ENCODE data around the gene EPHA1.

- TF ChIP-seq EP300 (IDR thresholded peaks at IDR 0.05) (no peak), POLR2A (IDR thresholded peaks at IDR 0.05) (no peak)
- TF ChIP-seq, protein P1, sequence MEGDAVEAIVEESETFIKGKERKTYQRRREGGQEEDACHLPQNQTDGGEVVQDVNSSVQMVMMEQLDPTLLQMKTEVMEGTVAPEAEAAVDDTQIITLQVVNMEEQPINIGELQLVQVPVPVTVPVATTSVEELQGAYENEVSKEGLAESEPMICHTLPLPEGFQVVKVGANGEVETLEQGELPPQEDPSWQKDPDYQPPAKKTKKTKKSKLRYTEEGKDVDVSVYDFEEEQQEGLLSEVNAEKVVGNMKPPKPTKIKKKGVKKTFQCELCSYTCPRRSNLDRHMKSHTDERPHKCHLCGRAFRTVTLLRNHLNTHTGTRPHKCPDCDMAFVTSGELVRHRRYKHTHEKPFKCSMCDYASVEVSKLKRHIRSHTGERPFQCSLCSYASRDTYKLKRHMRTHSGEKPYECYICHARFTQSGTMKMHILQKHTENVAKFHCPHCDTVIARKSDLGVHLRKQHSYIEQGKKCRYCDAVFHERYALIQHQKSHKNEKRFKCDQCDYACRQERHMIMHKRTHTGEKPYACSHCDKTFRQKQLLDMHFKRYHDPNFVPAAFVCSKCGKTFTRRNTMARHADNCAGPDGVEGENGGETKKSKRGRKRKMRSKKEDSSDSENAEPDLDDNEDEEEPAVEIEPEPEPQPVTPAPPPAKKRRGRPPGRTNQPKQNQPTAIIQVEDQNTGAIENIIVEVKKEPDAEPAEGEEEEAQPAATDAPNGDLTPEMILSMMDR (IDR thresholded peaks at IDR 0.05), result no peak
Observed at GRCh38 chr7:143373255-143373794, 35.3 kb downstream of the EPHA1 start.

All from tibial nerve (tissue), 4 donors.